B cell (primary cell): Measurements from ENCODE around the gene DIP2B. TPM values are rescaled to one million over a fixed set of nuclear protein-coding genes. Genes with fewer than 3 reads are reported as not detected.

Source experiments
- ATAC-seq: fragments of 200-7000 bp; cut with Tn5 transposase; one replicate; pipeline ENCODE4 v1.10.0; 2021; ENCODE audit warnings: low read depth, mild to moderate bottlenecking, moderate number of reproducible peaks, moderate library complexity
- CTCF ChIA-PET: fragments of 350-600 bp; sonication (Branson Sonifier 250); formaldehyde crosslinking; loops from one replicate; lab custom pipeline; 2021; ENCODE audit warnings: antibody characterized with exemption, inconsistent platforms; lab: Charles Lee
- POLR2A ChIA-PET: fragments of 350-600 bp; sonication (Branson Sonifier 250); formaldehyde crosslinking; loops from one replicate; lab custom pipeline; 2021; ENCODE audit warnings: antibody characterized with exemption; lab: Charles Lee
- DNase-seq: peaks from one replicate; pipeline ENCODE4 v3.0.0; 2013
- H2AFZ ChIP-seq: 2 replicates; pipeline ENCODE4 v1.6.1; 2012; ENCODE audit warnings: mild to moderate bottlenecking, low read depth, low read length; ENCODE audit not compliant: insufficient read depth, poor library complexity, severe bottlenecking
- H3K27ac ChIP-seq, 2 donors: 1 replicate in 1 of 2; 2 replicates in 1 of 2; pipeline ENCODE4 v1.5.1; 2012 to 2013; ENCODE audit warnings: low read length in 2 of 2, mild to moderate bottlenecking in 2 of 2, moderate library complexity in 1 of 2
- H3K27me3 ChIP-seq, 4 experiments: fragments of 200-600 bp in 1 of 4; sonication (generic) in 1 of 4; replicated peaks in 1 of 4; 1 replicate in 2 of 4; 2 replicates in 2 of 4; pipeline versions ENCODE4 v1.6.1 to v1.7.0; 2013 to 2016; ENCODE audit warnings: low read length in 3 of 4, mild to moderate bottlenecking in 2 of 4, mixed read lengths in 1 of 4, moderate library complexity in 1 of 4; ENCODE audit not compliant: insufficient read depth in 4 of 4, control insufficient read depth in 3 of 4; ENCODE audit errors: control extremely low read depth in 1 of 4
- H3K36me3 ChIP-seq, 2 experiments: replicated peaks in 1 of 2; 1 replicate in 1 of 2; 2 replicates in 1 of 2; pipeline versions ENCODE4 v1.6.1 to v1.7.1; 2013; ENCODE audit warnings: low read length in 1 of 2; ENCODE audit not compliant: insufficient read depth in 2 of 2, control insufficient read depth in 1 of 2; ENCODE audit errors: control extremely low read depth in 1 of 2, extremely low read depth in 1 of 2
- H3K4me1 ChIP-seq, 2 donors: fragments of 200-600 bp in 1 of 2; sonication (generic) in 1 of 2; 1 replicate in 1 of 2; 2 replicates in 1 of 2; pipeline versions ENCODE4 v1.5.1 to v1.6.1; 2013 to 2017; ENCODE audit warnings: low read length in 2 of 2; ENCODE audit not compliant: control insufficient read depth in 2 of 2, insufficient read depth in 2 of 2
- H3K4me2 ChIP-seq: replicated peaks from 2 replicates; pipeline ENCODE3; 2012; ENCODE audit warnings: mild to moderate bottlenecking, low read depth, low read length; ENCODE audit not compliant: poor library complexity, severe bottlenecking
- H3K4me3 ChIP-seq, 5 experiments: fragments of 200-600 bp in 1 of 5; sonication (generic) in 1 of 5; 1 replicate in 3 of 5; 2 replicates in 2 of 5; pipeline versions ENCODE4 v1.5.1 to v1.7.0; 2011 to 2016; ENCODE audit warnings: low read length in 4 of 5, mild to moderate bottlenecking in 4 of 5, low read depth in 2 of 5, control low read depth in 1 of 5, moderate library complexity in 1 of 5; ENCODE audit not compliant: insufficient read depth in 1 of 5; ENCODE audit errors: control extremely low read depth in 1 of 5, extremely low read depth in 1 of 5
- H3K79me2 ChIP-seq: fragments of 200-600 bp; sonication (generic); one replicate; pipeline ENCODE4 v1.6.0; 2016; ENCODE audit warnings: low read length; ENCODE audit not compliant: control insufficient read depth, insufficient read depth
- H3K9ac ChIP-seq: fragments of 200-600 bp; sonication (generic); 2 replicates; pipeline ENCODE4 v1.6.1; 2017; ENCODE audit warnings: mild to moderate bottlenecking, low read length, moderate library complexity
- H3K9me3 ChIP-seq, 3 donors: one replicate each; pipeline versions ENCODE4 v1.6.1 to v1.7.1; 2013; ENCODE audit warnings: low read length in 2 of 3; ENCODE audit not compliant: control insufficient read depth in 2 of 3, insufficient read depth in 1 of 3; ENCODE audit errors: control extremely low read depth in 1 of 3
- H4K20me1 ChIP-seq: 2 replicates; pipeline ENCODE4 v1.6.0; 2012; ENCODE audit warnings: mild to moderate bottlenecking, low read length; ENCODE audit not compliant: insufficient read depth, control insufficient read depth, poor library complexity, severe bottlenecking
- H3K27ac Mint-ChIP-seq: one replicate; pipeline ENCODE4 v1.8.0; 2021; ENCODE audit warnings: mixed read lengths
- H3K27me3 Mint-ChIP-seq: one replicate; pipeline ENCODE4 v1.8.0; 2021; ENCODE audit warnings: mixed read lengths
- H3K4me1 Mint-ChIP-seq: one replicate; pipeline ENCODE4 v1.8.0; 2021; ENCODE audit warnings: mixed read lengths
- H3K4me3 Mint-ChIP-seq: one replicate; pipeline ENCODE4 v1.8.0; 2021; ENCODE audit warnings: mixed read lengths
- H3K9me3 Mint-ChIP-seq: one replicate; pipeline ENCODE4 v1.8.0; 2022; ENCODE audit warnings: mixed read lengths; ENCODE audit not compliant: insufficient read depth
- EZH2 ChIP-seq: IDR thresholded peaks from 2 replicates; pipeline ENCODE4 v1.6.1; 2012; ENCODE audit warnings: borderline replicate concordance, low read depth, mild to moderate bottlenecking, moderate library complexity, low read length; ENCODE audit not compliant: insufficient read depth, poor library complexity, severe bottlenecking
- WGBS: methylation state at CpG from one replicate; pipeline ENCODE4 v1.1.5; 2013; ENCODE audit warnings: missing lambda C conversion rate; ENCODE audit not compliant: insufficient coverage; 5-methylcytosine and 5-hydroxymethylcytosine counted together
- intact Hi-C: fragments of 100-400 bp; cut with micrococcal nuclease; formaldehyde crosslinking; loops from one replicate; pipeline ENCODE4 v1.10.0; 2022
- polyA plus RNA-seq: library from polyadenylated mRNA; depleted of rRNA; stranded (reverse); fragments of >200 nt; gene quantifications from 2 replicates; pipeline ENCODE4 v1.2.3, GENCODE V29; 2012
- total RNA-seq, 2 donors: library from RNA; stranded (reverse); fragments of 120-200 nt in 1 of 2; gene quantifications; 1 replicate in 1 of 2; 2 replicates in 1 of 2; pipeline versions ENCODE4 v1.2.3 to v1.2.4, GENCODE V29; 2013 to 2022
- TF ChIP-seq, protein P1 (sequence below): fragments of 200-600 bp; IDR thresholded peaks from one replicate; pipeline ENCODE4 v1.8.0; 2022; ENCODE audit warnings: antibody characterized with exemption, mild to moderate bottlenecking

Gene DIP2B
- total and polyA plus RNA-seq, 2 donors (not counting 1 experiment from before 2014, with no cell fraction given): 16.4 to 38.8 TPM

DNA sequence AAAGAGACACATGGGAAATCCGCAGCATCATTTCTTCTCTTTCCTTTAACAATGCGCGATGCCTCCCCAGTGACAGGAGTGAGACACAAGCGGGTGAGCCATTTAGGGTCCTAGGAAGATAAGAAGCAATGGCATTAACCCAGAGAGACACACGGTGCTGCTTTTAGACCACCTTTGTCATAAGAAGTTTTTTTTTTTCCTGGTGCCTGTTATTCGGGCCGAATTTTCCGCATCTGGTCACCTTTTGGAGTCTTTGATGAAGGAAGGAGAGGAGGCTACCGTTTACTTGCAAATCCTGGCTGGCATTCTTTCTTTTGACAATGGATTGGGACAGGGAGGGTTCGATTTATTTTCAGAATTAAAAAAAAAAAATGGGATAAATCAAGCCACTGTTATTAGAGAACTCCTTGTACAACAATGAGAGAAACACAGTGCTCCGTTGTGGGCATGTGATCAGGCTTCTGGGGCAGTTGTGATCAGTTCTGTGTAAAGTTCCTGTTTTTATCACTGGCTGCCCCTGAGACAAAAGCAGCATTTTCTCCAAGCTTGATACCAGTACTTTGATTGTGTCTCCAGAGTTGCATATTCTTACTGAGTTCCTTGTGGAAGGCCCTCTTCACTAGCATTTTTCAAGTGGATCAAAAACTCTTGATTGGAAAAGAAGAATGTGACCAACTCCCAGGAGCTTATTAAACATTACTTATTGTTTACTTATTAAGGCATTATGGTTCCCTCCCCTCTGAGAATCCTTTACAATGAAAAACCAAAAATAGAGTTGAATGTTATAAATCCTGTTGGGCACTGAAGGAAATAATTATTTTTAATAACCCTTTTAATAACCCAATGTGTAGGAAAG is 1.1 kb downstream of the DIP2B start:
- Histone ChIP-seq H3K27me3 (no peaks in the 10 kb centered on the region), H3K36me3 (no peaks in the 10 kb centered on the region), H3K9me3 (peaks cover 0 to 8% (median 0%) of the 10 kb centered on the region in 3 donors), H3K27ac (peak overlapping the region; percentile 49 to 89), H3K9ac (peak overlapping the region; percentile 81), H3K4me1 (peaks cover 48 to 54% of the 10 kb centered on the region in 2 donors), H2AFZ (peak overlapping the region; percentile 83), H3K4me3 (peak overlapping the region; percentile 74 to 99 (median 87)), H4K20me1 (peaks cover 9% of the 10 kb centered on the region), H3K4me2 (peak overlapping the region; percentile 86), H3K79me2 (peaks cover 70% of the 10 kb centered on the region)
- Mint-ChIP-seq H3K4me1 (peaks cover 50% of the 10 kb centered on the region), H3K27ac (peak overlapping the region; percentile 94), H3K4me3 (peak overlapping the region; percentile 94), H3K9me3 (no peaks in the 10 kb centered on the region), H3K27me3 (no peaks in the 10 kb centered on the region)
- POLR2A ChIA-PET: interaction anchor here (0.7 to 1.9 kb wide), 4 partner anchors 12 to 1135 kb away, joined by 8 to 11 read pairs (median 10); no protein-coding TSS in a partner anchor
- intact Hi-C loops: loop anchor here (1.0 to 10.0 kb wide), 5 partner anchors 11 to 419 kb away; a partner anchor contains a TSS
- CTCF ChIA-PET: interaction anchor here (0.8 to 9.8 kb wide), 11 partner anchors 13 to 419 kb away, joined by 3 to 184 read pairs (median 7); a partner anchor contains a TSS
- TF ChIP-seq EZH2: no peak
- TF ChIP-seq, protein P1, sequence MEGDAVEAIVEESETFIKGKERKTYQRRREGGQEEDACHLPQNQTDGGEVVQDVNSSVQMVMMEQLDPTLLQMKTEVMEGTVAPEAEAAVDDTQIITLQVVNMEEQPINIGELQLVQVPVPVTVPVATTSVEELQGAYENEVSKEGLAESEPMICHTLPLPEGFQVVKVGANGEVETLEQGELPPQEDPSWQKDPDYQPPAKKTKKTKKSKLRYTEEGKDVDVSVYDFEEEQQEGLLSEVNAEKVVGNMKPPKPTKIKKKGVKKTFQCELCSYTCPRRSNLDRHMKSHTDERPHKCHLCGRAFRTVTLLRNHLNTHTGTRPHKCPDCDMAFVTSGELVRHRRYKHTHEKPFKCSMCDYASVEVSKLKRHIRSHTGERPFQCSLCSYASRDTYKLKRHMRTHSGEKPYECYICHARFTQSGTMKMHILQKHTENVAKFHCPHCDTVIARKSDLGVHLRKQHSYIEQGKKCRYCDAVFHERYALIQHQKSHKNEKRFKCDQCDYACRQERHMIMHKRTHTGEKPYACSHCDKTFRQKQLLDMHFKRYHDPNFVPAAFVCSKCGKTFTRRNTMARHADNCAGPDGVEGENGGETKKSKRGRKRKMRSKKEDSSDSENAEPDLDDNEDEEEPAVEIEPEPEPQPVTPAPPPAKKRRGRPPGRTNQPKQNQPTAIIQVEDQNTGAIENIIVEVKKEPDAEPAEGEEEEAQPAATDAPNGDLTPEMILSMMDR: no peak
- ATAC-seq (no peak), DNase-seq (peak; percentile 68)
- 2% methylated on average over 9 of the region's 11 CpGs for WGBS
